ENCODE data around the gene ZC3H4.
A peak's percentile ranks its signal among the peaks of the same experiment; 100 is the strongest.
"Not testable (repeated sequence)": the region's sequence is repeated elsewhere in the genome, so short reads cannot be mapped to it uniquely, and the experiment has no call there.

ZC3H4 gene
- 76.1 to 87.3 reads per million in 2 donors for total RNA-seq

- peak; percentile 96 to 100 (median 99) for DNase-seq
Measured at GRCh38 chr19:47112997-47113849, at the start of gene ZC3H4. Gene ZC3H4, minus strand, starts transcription at chr19:47113776. Its CDS starts 1,192 bp downstream, at chr19:47112584.

- no peak for DNase-seq
Measured at GRCh38 chr19:47161876-47162489, 48.4 kb upstream of the ZC3H4 start.

GRCh38 chr19:47158879-47159503, 45.4 kb upstream of the ZC3H4 start:
- peak in 3 of 5 experiments; percentile 22 to 63 (median 54) for DNase-seq

GRCh38 chr19:47158367-47158791, 44.8 kb upstream of the ZC3H4 start:
- no peak for DNase-seq

GRCh38 chr19:47157431-47158321, 44.1 kb upstream of the ZC3H4 start:
- peak in 2 of 5 experiments; percentile 40 to 66 for DNase-seq

GRCh38 chr19:47156861-47157430, 43.4 kb upstream of the ZC3H4 start:
- DNase-seq = peak in 2 of 5 experiments; percentile 31 to 66

- no peak for DNase-seq
Measured at GRCh38 chr19:47155148-47155547, 41.6 kb upstream of the ZC3H4 start.

- no peak for DNase-seq
Measured at GRCh38 chr19:47153266-47153665, 39.7 kb upstream of the ZC3H4 start.

GRCh38 chr19:47152632-47153031, 39.1 kb upstream of the ZC3H4 start:
- no peak for DNase-seq

- DNase-seq = no peak
Measured at GRCh38 chr19:47152205-47152604, 38.6 kb upstream of the ZC3H4 start.

GRCh38 chr19:47151627-47152026, 38.1 kb upstream of the ZC3H4 start:
- DNase-seq = no peak

GRCh38 chr19:47146920-47147319, 33.3 kb upstream of the ZC3H4 start:
- DNase-seq = peak in 1 of 5 experiments; percentile 48

- DNase-seq = peak in 2 of 5 experiments; percentile 36 to 45
Measured at GRCh38 chr19:47145639-47146486, 32.3 kb upstream of the ZC3H4 start.

GRCh38 chr19:47144630-47145029, 31.1 kb upstream of the ZC3H4 start:
- no peak for DNase-seq

GRCh38 chr19:47143322-47144073, 29.9 kb upstream of the ZC3H4 start:
- DNase-seq = no peak

- DNase-seq = no peak
Measured at GRCh38 chr19:47142779-47143178, 29.2 kb upstream of the ZC3H4 start.

GRCh38 chr19:47141695-47142094, 28.1 kb upstream of the ZC3H4 start:
- DNase-seq = no peak

GRCh38 chr19:47141252-47141651, 27.7 kb upstream of the ZC3H4 start:
- not testable (repeated sequence) for DNase-seq

- DNase-seq = no peak
Measured at GRCh38 chr19:47135156-47135555, 21.6 kb upstream of the ZC3H4 start.

GRCh38 chr19:47134545-47134944, 21.0 kb upstream of the ZC3H4 start:
- no peak for DNase-seq
